Muscle of back (tissue), 13 donors: Measurements from ENCODE around the gene VGLL1. TPM values are rescaled to one million over a fixed set of nuclear protein-coding genes. Genes with fewer than 3 reads are reported as not detected.
A peak's percentile ranks its signal among the peaks of the same experiment; 100 is the strongest.

ENCODE experiments used
- DNase-seq, 3 donors: peaks; one replicate each; pipeline versions ENCODE4 v3.0.0 to v3.0.0-alpha.2; 2013
- long read RNA-seq, 9 donors: transcript quantifications; one replicate each; lab custom pipeline, GENCODE V29; 2026
- polyA plus RNA-seq, 10 donors: library from polyadenylated mRNA; unstranded; fragments of 120-200 nt; gene quantifications; one replicate each; pipeline ENCODE4 v1.2.1, GENCODE V29; 2013; ENCODE audit not compliant: insufficient read length in 10 of 10

The VGLL1 gene
- 1 to 10 TPM in 2 of 10 donors, not detected in 8; 1.6 to 2.6 TPM for polyA plus RNA-seq
- long read RNA-seq, donor 1: 0 reads
- long read RNA-seq, donor 2: 0 reads
- long read RNA-seq, donor 3: 0 reads
- long read RNA-seq, donor 4: 0 reads
- long read RNA-seq, donor 5: 0 reads
- long read RNA-seq, donor 6: 0 reads
- long read RNA-seq, donor 7: 0 reads
- long read RNA-seq, donor 8, partial matches to known transcripts: 0 of 1 reads
- long read RNA-seq, donor 8, other reads (novel, unspliced or antisense): 0 of 1 reads
- long read RNA-seq, donor 9: 0 reads

GRCh38 chrX:136531951-136532350 is at the start of gene VGLL1:
VGLL1 (plus strand) TSS chrX:136532215; CDS start chrX:136536021, 3,806 bp downstream.
- no peak for DNase-seq

DNA sequence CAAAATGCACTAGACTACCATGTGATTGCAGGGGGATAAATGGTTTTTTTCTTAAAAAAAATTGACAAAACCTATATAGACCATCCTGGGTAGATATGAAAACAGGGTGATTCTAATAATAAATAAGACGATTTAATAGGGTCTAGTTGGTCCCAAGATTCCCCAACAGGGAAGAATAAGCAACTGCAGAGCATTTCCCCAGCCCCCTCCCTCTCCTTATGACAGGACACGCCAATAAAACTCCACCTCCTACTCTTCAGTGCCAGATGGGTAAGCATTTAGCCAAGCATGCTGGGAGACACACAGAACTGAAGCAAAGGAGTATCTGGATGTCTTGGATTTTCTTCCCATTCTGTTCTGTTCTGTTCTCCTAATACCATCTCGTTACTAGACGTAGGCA is 44.4 kb upstream of the VGLL1 start, which contains the start of gene BRS3:
Gene BRS3 (plus strand): TSS at position 301 of the 400 bp plus-strand sequence. CDS start 168 bp downstream, outside the sequence.
- DNase-seq: no peak

DNA sequence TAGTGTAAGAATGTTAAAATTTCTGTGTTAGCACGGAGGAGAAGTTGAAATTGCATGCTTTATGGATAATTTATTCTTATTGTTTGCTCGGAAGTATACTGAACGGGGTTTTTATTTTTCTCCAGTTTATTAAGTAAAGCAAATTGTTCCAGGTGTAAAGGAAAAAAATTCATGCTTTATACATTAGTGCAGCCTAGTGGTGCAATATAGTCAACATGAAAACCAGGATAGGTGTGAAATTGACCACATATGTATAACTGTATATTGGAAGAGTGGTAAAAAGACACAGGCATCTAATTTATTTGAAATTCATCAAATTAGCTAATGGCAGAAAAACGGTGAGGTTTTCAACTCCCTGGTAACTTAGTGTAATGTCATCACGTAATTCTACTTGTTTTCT is 43.3 kb upstream of the VGLL1 start:
- DNase-seq: no peak

DNA sequence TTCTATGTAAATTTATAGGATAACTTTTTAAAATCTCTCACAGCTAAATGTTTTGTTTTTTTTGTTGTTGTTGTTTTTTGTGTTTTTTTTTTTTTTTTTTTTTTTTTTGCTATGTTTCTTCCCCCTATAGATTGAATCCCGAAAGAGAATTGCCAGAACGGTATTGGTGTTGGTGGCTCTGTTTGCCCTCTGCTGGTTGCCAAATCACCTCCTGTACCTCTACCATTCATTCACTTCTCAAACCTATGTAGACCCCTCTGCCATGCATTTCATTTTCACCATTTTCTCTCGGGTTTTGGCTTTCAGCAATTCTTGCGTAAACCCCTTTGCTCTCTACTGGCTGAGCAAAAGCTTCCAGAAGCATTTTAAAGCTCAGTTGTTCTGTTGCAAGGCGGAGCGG is 40.2 kb upstream of the VGLL1 start:
- DNase-seq: no peak

DNA sequence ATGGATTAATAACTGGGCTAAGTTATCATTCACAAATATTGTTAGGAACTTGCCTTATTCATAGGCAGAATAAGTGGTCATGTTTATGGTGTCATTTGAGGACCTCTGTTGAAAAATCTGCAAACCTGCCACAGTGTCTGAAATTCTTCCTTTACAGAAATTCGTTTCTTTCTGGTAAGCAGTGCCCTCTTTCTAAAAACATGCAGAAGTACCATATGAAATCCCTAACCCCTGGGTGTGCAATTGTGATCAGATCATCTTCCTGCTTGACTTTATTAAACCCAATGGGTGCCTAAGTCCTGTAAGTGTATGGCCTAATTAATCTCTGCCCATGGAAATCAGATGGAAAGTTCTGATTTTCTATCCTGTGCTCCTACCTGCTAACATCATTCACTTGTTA is 39.0 kb upstream of the VGLL1 start:
- DNase-seq: no peak

- no peak for DNase-seq
These were observed 37.0 kb upstream of the VGLL1 start for GRCh38 chrX:136495043-136495442.

GRCh38 chrX:136496186-136496763 is 35.7 kb upstream of the VGLL1 start:
- no peak for DNase-seq

DNA sequence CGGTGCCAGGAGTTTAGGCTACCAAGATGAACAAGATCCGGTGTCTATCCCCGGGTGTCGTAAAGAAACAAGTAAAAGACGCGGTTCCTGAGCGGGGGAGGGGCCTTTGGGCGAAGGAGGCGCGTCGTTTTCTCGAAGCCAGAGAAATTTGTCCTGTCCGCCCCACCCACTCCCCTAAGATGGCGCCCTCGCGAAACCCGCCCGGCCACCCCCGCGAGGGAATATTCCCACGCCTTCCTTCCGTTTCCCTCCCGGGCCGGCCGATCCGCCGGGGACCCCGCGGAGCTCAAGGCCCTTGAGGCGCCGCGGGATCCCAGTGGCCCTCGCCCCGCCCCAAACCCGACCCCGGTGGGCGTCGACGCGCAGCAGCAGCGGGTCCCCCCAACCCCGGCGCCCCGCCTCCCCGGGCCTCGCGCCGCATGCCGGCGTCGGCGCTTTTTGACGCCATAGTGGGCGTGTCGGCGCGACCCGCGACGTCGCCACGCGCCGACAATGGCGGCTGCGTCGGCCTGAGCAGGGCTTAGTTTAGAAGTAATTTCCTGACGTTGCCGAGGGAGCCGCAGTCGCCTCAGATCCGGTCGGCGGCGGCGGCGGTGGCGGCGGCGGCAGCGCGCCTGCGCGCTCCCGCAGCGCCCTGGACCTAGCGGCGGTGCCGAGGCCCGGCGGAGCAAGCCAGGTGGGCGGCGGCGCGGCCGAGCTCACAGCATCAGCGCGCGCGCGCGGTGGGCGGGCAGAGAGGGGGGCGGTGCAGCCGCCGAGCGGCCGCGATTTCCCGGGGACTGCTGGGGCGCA is 35.1 kb upstream of the VGLL1 start:
- peak; percentile 83 to 95 (median 88) for DNase-seq

- no peak for DNase-seq
These were observed 34.4 kb upstream of the VGLL1 start, which contains the start of gene HTATSF1 for GRCh38 chrX:136497556-136498052. HTATSF1 (plus strand) TSS chrX:136497592; CDS start chrX:136497685, 93 bp downstream.

GRCh38 chrX:136519069-136519468 is 12.9 kb upstream of the VGLL1 start:
- DNase-seq: no peak

GRCh38 chrX:136523770-136524169 is 8.2 kb upstream of the VGLL1 start:
- no peak for DNase-seq

DNA sequence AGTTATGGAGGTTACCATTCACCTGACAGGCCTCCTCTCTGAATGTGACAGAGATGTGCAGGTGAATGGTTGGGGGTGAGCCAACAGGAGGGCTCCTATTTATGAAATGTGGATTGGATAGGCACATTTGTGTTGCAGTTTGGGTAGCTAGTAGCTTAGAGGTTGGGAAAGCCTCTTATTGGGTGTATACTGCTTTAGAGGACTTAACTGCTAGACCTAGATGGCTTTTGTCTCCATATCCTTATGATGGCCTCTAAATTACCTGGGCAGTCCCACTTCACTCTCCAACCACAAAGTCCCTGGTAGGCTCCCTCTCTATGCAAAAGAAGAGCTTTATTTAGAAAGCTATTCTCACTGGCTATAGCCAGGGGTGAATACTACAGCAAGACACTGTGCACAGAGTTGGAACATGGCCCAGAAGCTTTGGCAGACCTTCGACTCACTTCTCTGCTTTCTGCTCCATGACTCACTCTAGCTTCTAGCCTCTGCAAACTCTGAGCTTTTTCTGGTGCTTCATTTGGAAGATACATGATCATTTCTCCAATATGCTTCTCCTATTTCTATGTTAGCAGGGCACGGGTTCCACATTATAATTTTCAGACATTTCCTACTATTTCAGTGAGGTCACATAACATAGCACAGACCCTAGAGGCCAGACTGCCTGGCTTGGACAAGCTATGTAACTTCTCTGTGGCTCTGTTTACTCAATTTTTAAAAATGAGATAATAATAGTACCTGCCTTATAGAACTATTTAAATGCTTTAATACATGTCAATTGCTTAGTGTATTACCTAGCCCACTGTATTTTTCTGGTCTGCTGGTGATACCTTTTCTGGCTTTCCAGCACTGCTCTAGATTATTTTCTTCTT is 6.0 kb upstream of the VGLL1 start:
- peak; percentile 86 to 92 (median 89) for DNase-seq

- no peak for DNase-seq
These were observed 3.2 kb upstream of the VGLL1 start for GRCh38 chrX:136528645-136529315.

DNA sequence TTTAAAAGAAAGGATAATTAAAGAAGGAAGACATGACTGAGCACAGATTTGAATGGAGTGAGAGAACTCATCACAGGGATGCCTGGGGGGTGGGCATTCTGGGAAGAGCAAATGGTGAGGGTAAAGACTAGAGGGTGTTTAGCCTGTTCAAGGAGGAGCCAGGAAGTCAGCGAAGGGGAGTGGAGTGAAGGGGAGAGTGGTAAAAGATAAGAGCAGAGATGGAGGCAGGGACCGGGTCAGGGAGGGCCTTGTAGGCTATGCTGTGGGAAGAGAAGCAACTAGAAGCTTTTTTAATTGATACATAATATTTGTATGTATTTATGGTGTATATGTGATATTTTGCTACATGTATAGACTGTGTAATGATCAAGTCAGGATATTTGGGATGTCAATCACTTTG is 2.2 kb upstream of the VGLL1 start:
- no peak for DNase-seq

GRCh38 chrX:136534131-136534530 is 2.1 kb downstream of the VGLL1 start:
- DNase-seq: no peak

DNA sequence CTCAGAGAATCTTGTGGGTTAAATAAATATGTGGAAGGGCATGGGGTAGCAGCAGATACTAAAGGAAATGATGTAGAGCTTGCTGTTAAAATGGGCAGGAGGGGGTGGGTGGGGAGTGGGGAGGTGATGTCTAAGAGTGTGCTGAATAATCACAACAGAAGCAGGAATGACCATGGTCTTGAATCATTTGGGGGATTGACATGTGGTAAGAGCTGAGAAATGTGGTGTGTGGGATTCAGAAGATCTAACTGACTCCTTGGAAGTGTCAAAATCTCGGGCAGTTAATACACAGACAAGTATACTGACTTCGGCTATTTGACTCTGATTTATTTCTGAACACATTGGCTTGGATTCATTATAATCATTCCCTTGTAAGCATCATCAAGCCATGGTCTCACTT is 6.8 kb downstream of the VGLL1 start:
- no peak for DNase-seq

GRCh38 chrX:136540226-136540625 is 8.2 kb downstream of the VGLL1 start:
- no peak for DNase-seq

- DNase-seq: no peak
These were observed 9.3 kb downstream of the VGLL1 start for GRCh38 chrX:136541294-136541693.

DNA sequence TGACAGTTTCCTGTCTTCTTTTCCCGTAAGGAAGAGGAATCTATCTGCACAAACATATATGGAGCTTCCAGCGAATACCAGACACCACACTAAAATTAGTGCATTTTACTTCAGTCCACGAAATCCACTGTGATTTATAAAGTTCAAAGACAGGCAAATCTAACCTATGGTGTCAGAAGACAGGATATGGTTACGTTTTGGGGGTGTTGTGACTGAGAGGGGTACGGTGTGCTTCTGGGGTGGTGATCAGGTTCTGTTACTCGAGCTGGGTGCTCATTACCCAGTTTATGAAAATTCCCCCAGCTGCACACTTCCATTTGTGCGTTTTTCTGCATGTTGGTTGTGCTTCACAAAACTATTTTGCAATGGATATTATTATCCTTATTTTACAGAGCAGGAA is 10.3 kb downstream of the VGLL1 start:
- DNase-seq: no peak

DNA sequence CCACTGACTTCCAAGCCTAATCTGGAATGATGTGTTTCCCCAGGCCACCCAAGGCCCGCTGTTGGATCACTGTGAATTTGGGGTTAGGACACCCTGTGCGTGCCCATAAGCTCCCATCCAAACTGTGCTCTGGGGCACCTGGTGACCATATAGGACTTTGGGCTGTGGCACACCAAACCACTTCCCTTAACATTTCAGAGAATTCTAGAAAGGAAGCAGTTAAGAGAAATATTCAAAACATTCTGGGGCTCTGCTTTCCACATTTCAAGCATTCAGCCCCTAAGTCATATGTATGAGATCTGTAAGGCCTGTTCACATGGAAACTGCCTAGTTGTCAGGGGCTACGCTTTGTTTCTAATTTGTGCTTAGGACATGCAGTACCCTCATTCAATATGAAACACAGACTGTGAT is 14.4 kb downstream of the VGLL1 start:
- DNase-seq: no peak

GRCh38 chrX:136549226-136549625 is 17.2 kb downstream of the VGLL1 start:
- no peak for DNase-seq
